CD8-positive, alpha-beta memory T cell (primary cell): ENCODE data around the gene SPATA1. TPM values are rescaled to one million over a fixed set of nuclear protein-coding genes. Genes with fewer than 3 reads are reported as not detected.
"Not testable (repeated sequence)": the region's sequence is repeated elsewhere in the genome, so short reads cannot be mapped to it uniquely, and the experiment has no call there.

Experiments used
- CTCF ChIA-PET: fragments of 350-600 bp; sonication (Branson Sonifier 250); formaldehyde crosslinking; loops from one replicate; lab custom pipeline; 2021; ENCODE audit warnings: antibody characterized with exemption; lab: Charles Lee
- POLR2A ChIA-PET: fragments of 350-600 bp; sonication (Branson Sonifier 250); formaldehyde crosslinking; loops from one replicate; lab custom pipeline; 2021; ENCODE audit warnings: antibody characterized with exemption; lab: Charles Lee
- DNase-seq, 5 donors: peaks; one replicate each; pipeline versions ENCODE4 v3.0.0 to v3.0.0-alpha.2; 2020 to 2022; ENCODE audit warnings: mixed read lengths in 1 of 5
- H3K27ac ChIP-seq: one replicate; pipeline ENCODE4 v1.7.0; 2013; ENCODE audit warnings: low read depth, mild to moderate bottlenecking, low read length, moderate library complexity
- H3K27me3 ChIP-seq: 2 replicates; pipeline ENCODE4 v1.7.0; 2013; ENCODE audit warnings: low read length, mild to moderate bottlenecking; ENCODE audit not compliant: insufficient read depth, poor library complexity, severe bottlenecking
- H3K36me3 ChIP-seq: 2 replicates; pipeline ENCODE4 v1.7.0; 2013; ENCODE audit warnings: mild to moderate bottlenecking, low read length, moderate library complexity; ENCODE audit not compliant: insufficient read depth
- H3K4me1 ChIP-seq: 2 replicates; pipeline ENCODE4 v1.7.0; 2013; ENCODE audit warnings: mild to moderate bottlenecking, low read length, moderate library complexity; ENCODE audit not compliant: insufficient read depth
- H3K4me3 ChIP-seq: 2 replicates; pipeline ENCODE4 v1.7.0; 2013; ENCODE audit warnings: mild to moderate bottlenecking, low read length
- H3K9me3 ChIP-seq: 2 replicates; pipeline ENCODE4 v1.7.0; 2013; ENCODE audit warnings: mild to moderate bottlenecking, low read length
- H3K27ac Mint-ChIP-seq, 8 donors: one replicate each; pipeline ENCODE4 v1.8.0; 2020 to 2021; ENCODE audit warnings: mixed read lengths in 8 of 8, mild to moderate bottlenecking in 6 of 8, inconsistent platforms in 3 of 8, moderate library complexity in 3 of 8
- H3K27me3 Mint-ChIP-seq, 2 donors: one replicate each; pipeline ENCODE4 v1.8.0; 2020 to 2021; ENCODE audit warnings: mixed read lengths in 2 of 2, mild to moderate bottlenecking in 1 of 2, moderate library complexity in 1 of 2
- H3K36me3 Mint-ChIP-seq, 3 donors: one replicate each; pipeline ENCODE4 v1.8.0; 2020 to 2021; ENCODE audit warnings: mixed read lengths in 3 of 3, inconsistent platforms in 1 of 3, mild to moderate bottlenecking in 1 of 3
- H3K4me1 Mint-ChIP-seq, 3 donors: one replicate each; pipeline ENCODE4 v1.8.0; 2020 to 2021; ENCODE audit warnings: mixed read lengths in 3 of 3, inconsistent platforms in 1 of 3, mild to moderate bottlenecking in 1 of 3
- H3K4me3 Mint-ChIP-seq, 7 donors: one replicate each; pipeline ENCODE4 v1.8.0; 2020 to 2021; ENCODE audit warnings: mixed read lengths in 7 of 7, mild to moderate bottlenecking in 6 of 7, moderate library complexity in 4 of 7, inconsistent platforms in 2 of 7
- H3K9me3 Mint-ChIP-seq, 5 donors: one replicate each; pipeline ENCODE4 v1.8.0; 2020 to 2022; ENCODE audit warnings: mixed read lengths in 5 of 5, mild to moderate bottlenecking in 3 of 5, moderate library complexity in 2 of 5, inconsistent platforms in 1 of 5
- polyA plus RNA-seq: library from polyadenylated mRNA; unstranded; fragments of 300-500 nt; fragmentation: Illumina TruSeq; gene quantifications from one replicate; pipeline ENCODE4 v1.2.3, GENCODE V29; 2021
- total RNA-seq, 2 experiments: library from RNA; stranded (reverse); gene quantifications; one replicate each; pipeline ENCODE4 v1.2.3, GENCODE V29; 2021

The SPATA1 gene
- total and polyA plus RNA-seq, 3 experiments from 2014 or later: 0.55 to 0.69 TPM; not detected in 1

- no peaks in the 10 kb centered on the region for H3K9me3 ChIP-seq
- POLR2A ChIA-PET: interaction anchor here (1.7 kb wide), 1 partner anchor 71 kb away, joined by 6 read pairs; the partner anchor contains the start of gene CTBS
Observed at GRCh38 chr1:84502927-84503326, 3.3 kb upstream of the SPATA1 start.

GRCh38 chr1:84504580-84505492 lies 1.4 kb upstream of the SPATA1 start:
- Mint-ChIP-seq H3K9me3 (peaks cover 0 to 5% (median 0%) of the 10 kb centered on the region in 5 donors), H3K27ac (peak overlapping the region; percentile 92 to 98 (median 96)), H3K4me1 (peaks cover 53 to 67% (median 56%) of the 10 kb centered on the region in 3 donors), H3K4me3 (peak overlapping the region; percentile 95 to 99 (median 97)), H3K27me3 (no peaks in the 10 kb centered on the region), H3K36me3 (peaks cover 0 to 29% (median 4%) of the 10 kb centered on the region in 3 donors)
- peaks cover 3% of the 10 kb centered on the region for H3K36me3 ChIP-seq
- no peaks in the 10 kb centered on the region for H3K9me3 ChIP-seq
- peak overlapping the region; percentile 91 for H3K4me3 ChIP-seq
- ChIA-PET CTCF (interaction anchor here (1.3 to 2.5 kb wide), 7 partner anchors 9 to 361 kb away, joined by 4 to 12 read pairs (median 8); partner anchors contain the start of genes CTBS and PRKACB), POLR2A (interaction anchor here (1.0 to 2.4 kb wide), 6 partner anchors 25 to 772 kb away, joined by 3 to 32 read pairs (median 6); partner anchors contain the start of genes BCL10, CTBS, PRKACB and RPF1)
- peaks cover 32% of the 10 kb centered on the region for H3K4me1 ChIP-seq
- DNase-seq: peak in 2 of 5 donors; percentile 6 to 28
- H3K27me3 ChIP-seq: no peaks in the 10 kb centered on the region
- H3K27ac ChIP-seq: peak overlapping the region; percentile 77

More at GRCh38 chr1:84502927-84503326, 3.3 kb upstream of the SPATA1 start:
- H3K4me3 Mint-ChIP-seq: peak overlapping the region in 4 of 7 donors; percentile 7 to 97 (median 40)
- CTCF ChIA-PET: no interaction called here
- peak overlapping the region in 5 of 8 donors; percentile 5 to 96 (median 51) for H3K27ac Mint-ChIP-seq
- Histone ChIP-seq H3K4me3 (no peak overlapping the region), H3K27me3 (no peaks in the 10 kb centered on the region), H3K4me1 (peaks cover 32% of the 10 kb centered on the region), H3K27ac (no peak overlapping the region), H3K36me3 (peaks cover 5% of the 10 kb centered on the region)
- DNase-seq: no peak
- peaks cover 52 to 75% (median 56%) of the 10 kb centered on the region in 3 donors for H3K4me1 Mint-ChIP-seq
- no peaks in the 10 kb centered on the region for H3K9me3 Mint-ChIP-seq
- H3K36me3 Mint-ChIP-seq: peaks cover 0 to 43% (median 8%) of the 10 kb centered on the region in 3 donors
- no peaks in the 10 kb centered on the region for H3K27me3 Mint-ChIP-seq

GRCh38 chr1:84505493-84506001 lies 639 bp upstream of the SPATA1 start:
- peaks cover 0 to 23% (median 4%) of the 10 kb centered on the region in 3 donors for H3K36me3 Mint-ChIP-seq
- H3K27ac Mint-ChIP-seq: peak overlapping the region; percentile 94 to 100 (median 97)
- Histone ChIP-seq H3K36me3 (no peaks in the 10 kb centered on the region), H3K4me1 (peaks cover 32% of the 10 kb centered on the region), H3K4me3 (peak overlapping the region; percentile 91), H3K27me3 (no peaks in the 10 kb centered on the region), H3K9me3 (no peaks in the 10 kb centered on the region), H3K27ac (peak overlapping the region; percentile 77)
- POLR2A ChIA-PET: interaction anchor here (0.6 to 2.4 kb wide), 7 partner anchors 26 to 771 kb away, joined by 3 to 32 read pairs (median 5); partner anchors contain the start of genes BCL10, CTBS, PRKACB and RPF1
- peaks cover 0 to 5% (median 0%) of the 10 kb centered on the region in 5 donors for H3K9me3 Mint-ChIP-seq
- DNase-seq: no peak
- peaks cover 49 to 60% (median 51%) of the 10 kb centered on the region in 3 donors for H3K4me1 Mint-ChIP-seq
- no peaks in the 10 kb centered on the region for H3K27me3 Mint-ChIP-seq
- H3K4me3 Mint-ChIP-seq: peak overlapping the region; percentile 95 to 99 (median 97)
- CTCF ChIA-PET: interaction anchor here (1.0 to 2.5 kb wide), 8 partner anchors 14 to 364 kb away, joined by 3 to 12 read pairs (median 6); partner anchors contain the start of genes CTBS and PRKACB

- Mint-ChIP-seq H3K27ac (peak overlapping the region; percentile 94 to 100 (median 97)), H3K4me3 (peak overlapping the region; percentile 95 to 99 (median 97)), H3K4me1 (peaks cover 38 to 46% (median 40%) of the 10 kb centered on the region in 3 donors), H3K9me3 (peaks cover 0 to 5% (median 0%) of the 10 kb centered on the region in 5 donors), H3K27me3 (no peaks in the 10 kb centered on the region), H3K36me3 (peaks cover 0 to 14% (median 0%) of the 10 kb centered on the region in 3 donors)
- Histone ChIP-seq H3K9me3 (no peaks in the 10 kb centered on the region), H3K4me3 (peak overlapping the region; percentile 91), H3K27me3 (no peaks in the 10 kb centered on the region), H3K36me3 (no peaks in the 10 kb centered on the region), H3K27ac (peak overlapping the region; percentile 77), H3K4me1 (peaks cover 32% of the 10 kb centered on the region)
- CTCF ChIA-PET: interaction anchor here (1.0 to 2.5 kb wide), 8 partner anchors 9 to 366 kb away, joined by 3 to 12 read pairs (median 6); partner anchors contain the start of genes CTBS and PRKACB
- POLR2A ChIA-PET: interaction anchor here (0.5 to 2.4 kb wide), 5 partner anchors 27 to 67 kb away, joined by 3 to 32 read pairs (median 5); partner anchors contain the start of genes CTBS and RPF1
- no peak for DNase-seq
Observed at GRCh38 chr1:84506729-84507453, 705 bp downstream of the SPATA1 start.

- peak overlapping the region; percentile 77 for H3K27ac ChIP-seq
- POLR2A ChIA-PET, H3K9me3 Mint-ChIP-seq: not testable (repeated sequence)
Observed at GRCh38 chr1:84507887-84508286, 1.7 kb downstream of the SPATA1 start.

GRCh38 chr1:84508510-84508909 lies 2.3 kb downstream of the SPATA1 start:
- Histone ChIP-seq H3K36me3 (no peaks in the 10 kb centered on the region), H3K27me3 (no peaks in the 10 kb centered on the region), H3K4me3 (no peak overlapping the region), H3K4me1 (peaks cover 20% of the 10 kb centered on the region), H3K27ac (no peak overlapping the region), H3K9me3 (no peaks in the 10 kb centered on the region)
- Mint-ChIP-seq H3K27me3 (no peaks in the 10 kb centered on the region), H3K9me3 (peaks cover 0 to 5% (median 0%) of the 10 kb centered on the region in 5 donors), H3K36me3 (peaks cover 0 to 14% (median 0%) of the 10 kb centered on the region in 3 donors), H3K4me1 (peaks cover 28 to 32% (median 29%) of the 10 kb centered on the region in 3 donors), H3K4me3 (peak overlapping the region in 4 of 7 donors; percentile 6 to 75 (median 38)), H3K27ac (peak overlapping the region in 3 of 8 donors; percentile 21 to 51 (median 22))
- ChIA-PET CTCF (no interaction called here), POLR2A (no interaction called here)
- no peak for DNase-seq

More at GRCh38 chr1:84507887-84508286, 1.7 kb downstream of the SPATA1 start:
- H3K36me3 Mint-ChIP-seq: peaks cover 0 to 14% (median 0%) of the 10 kb centered on the region in 3 donors
- H3K9me3 ChIP-seq, CTCF ChIA-PET, H3K4me3 ChIP-seq, H3K36me3 ChIP-seq, DNase-seq, H3K27me3 ChIP-seq, H3K27me3 Mint-ChIP-seq: not testable (repeated sequence)
- H3K27ac Mint-ChIP-seq: peak overlapping the region in 1 of 8 donors; percentile 51
- peak overlapping the region in 1 of 7 donors; percentile 75 for H3K4me3 Mint-ChIP-seq
- H3K4me1 Mint-ChIP-seq: peaks cover 35 to 39% (median 35%) of the 10 kb centered on the region in 3 donors
- H3K4me1 ChIP-seq: peaks cover 26% of the 10 kb centered on the region

GRCh38 chr1:84509029-84509428 lies 2.8 kb downstream of the SPATA1 start:
- H3K4me3 ChIP-seq: no peak overlapping the region
- peaks cover 0 to 5% (median 0%) of the 10 kb centered on the region in 5 donors for H3K9me3 Mint-ChIP-seq
- H3K27ac Mint-ChIP-seq: no peak overlapping the region
- no peak overlapping the region for H3K4me3 Mint-ChIP-seq
- DNase-seq: no peak
- ChIA-PET POLR2A (interaction anchor here (0.6 kb wide), 1 partner anchor 413 kb away, joined by 3 read pairs; no protein-coding TSS in a partner anchor), CTCF (no interaction called here)
- peaks cover 0 to 14% (median 0%) of the 10 kb centered on the region in 3 donors for H3K36me3 Mint-ChIP-seq
- peaks cover 23 to 27% (median 24%) of the 10 kb centered on the region in 3 donors for H3K4me1 Mint-ChIP-seq
- no peaks in the 10 kb centered on the region for H3K9me3 ChIP-seq
- H3K27me3 ChIP-seq: no peaks in the 10 kb centered on the region
- H3K27me3 Mint-ChIP-seq: no peaks in the 10 kb centered on the region
- H3K36me3 ChIP-seq: no peaks in the 10 kb centered on the region
- H3K27ac ChIP-seq: no peak overlapping the region
- peaks cover 15% of the 10 kb centered on the region for H3K4me1 ChIP-seq
